Neuron (in vitro differentiated cells): Measurements from ENCODE around the gene KDM5A.
"Not testable (repeated sequence)": the region's sequence is repeated elsewhere in the genome, so short reads cannot be mapped to it uniquely, and the experiment has no call there.

Source experiments
- H2AFZ ChIP-seq: one replicate; pipeline ENCODE4 v1.6.1; 2013; ENCODE audit warnings: low read depth, mild to moderate bottlenecking, inconsistent platforms, low read length, moderate library complexity
- H3K27me3 ChIP-seq: one replicate; pipeline ENCODE4 v1.6.1; 2013; ENCODE audit warnings: low read length; ENCODE audit not compliant: insufficient read depth
- H3K36me3 ChIP-seq: one replicate; pipeline ENCODE4 v1.6.1; 2013; ENCODE audit warnings: low read length; ENCODE audit not compliant: insufficient read depth
- H3K4me1 ChIP-seq: one replicate; pipeline ENCODE4 v1.6.1; 2013; ENCODE audit warnings: low read length; ENCODE audit not compliant: insufficient read depth
- H3K4me3 ChIP-seq: 2 replicates; pipeline ENCODE4 v1.5.1; 2013; ENCODE audit warnings: mild to moderate bottlenecking, low read length, moderate library complexity
- H3K9me3 ChIP-seq: one replicate; pipeline ENCODE4 v1.6.1; 2013; ENCODE audit warnings: low read length

The KDM5A gene

DNA sequence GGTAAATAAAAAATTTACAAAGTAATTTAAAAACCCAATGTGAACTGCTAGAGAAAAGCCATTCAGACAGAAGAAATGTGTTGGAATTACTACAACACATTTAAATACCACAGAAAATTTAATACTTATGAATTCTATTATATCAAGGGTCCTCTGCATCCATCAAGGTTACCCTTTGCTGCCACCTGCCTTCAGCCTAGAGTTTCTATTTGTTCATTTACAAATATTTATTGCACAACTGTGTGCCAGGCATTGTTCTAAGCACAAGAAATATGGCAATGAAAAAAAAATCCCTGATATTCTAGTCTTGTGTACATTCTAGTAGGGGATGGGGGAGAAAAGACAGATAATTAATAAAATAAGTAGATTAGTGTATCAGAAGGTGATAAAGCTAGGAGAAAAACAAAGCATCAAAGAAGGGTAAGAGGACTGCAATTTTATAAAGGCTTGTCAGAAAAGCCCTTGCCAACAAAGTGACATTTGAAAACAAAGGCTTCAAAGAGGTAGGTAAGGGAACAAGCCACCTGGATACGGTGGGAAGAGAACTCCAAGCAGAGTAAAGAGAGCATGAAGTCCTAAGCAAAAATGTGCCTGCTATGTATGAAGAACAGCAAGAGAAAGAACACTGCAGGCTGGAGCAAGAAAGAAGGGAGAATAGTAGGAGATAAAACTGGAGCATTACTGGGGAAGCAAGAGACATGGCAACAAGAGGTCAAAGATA, 67.4 kb downstream of the KDM5A start:
- H2AFZ ChIP-seq: no peak overlapping the region

DNA sequence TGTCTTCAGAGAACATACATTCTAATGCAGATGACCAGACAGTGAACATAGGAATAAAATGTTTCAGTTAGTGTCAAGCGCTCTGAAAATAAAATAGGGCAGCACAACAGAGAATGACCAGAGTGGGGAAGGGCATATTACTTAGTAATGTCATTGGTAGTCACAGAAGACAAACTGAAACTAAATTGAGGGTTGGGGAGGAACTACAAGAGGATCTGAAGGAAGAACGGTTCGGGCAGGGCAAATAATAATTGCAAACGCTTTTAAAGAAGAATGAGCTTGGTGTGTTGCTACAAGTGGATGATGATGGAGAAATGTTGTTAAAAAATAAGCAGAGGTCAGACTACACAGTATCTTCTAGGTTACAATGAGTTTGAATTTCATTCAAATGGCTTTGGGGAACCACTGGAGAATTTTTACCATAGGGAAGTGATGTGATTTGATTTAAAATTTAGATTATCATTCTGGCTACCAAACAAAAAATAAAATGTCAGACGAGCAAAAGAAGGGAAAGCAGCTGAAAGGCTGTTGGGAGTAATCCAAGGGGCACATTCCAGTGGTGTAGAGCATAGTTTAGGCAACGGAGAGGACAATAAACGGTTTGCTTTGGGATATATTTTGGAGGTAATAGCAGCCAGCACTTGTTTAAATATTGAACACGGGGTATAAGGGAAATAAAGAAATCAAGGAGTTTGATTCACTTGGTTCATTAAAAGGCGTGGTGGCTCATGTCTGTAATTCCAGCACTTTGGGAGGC, 70.2 kb downstream of the KDM5A start:
- H3K4me1 ChIP-seq: no peaks in the 10 kb centered on the region
- H3K9me3 ChIP-seq: no peaks in the 10 kb centered on the region
- H3K4me3 ChIP-seq: no peak overlapping the region
- H3K27me3 ChIP-seq: no peaks in the 10 kb centered on the region
- H3K36me3 ChIP-seq: peaks cover 97% of the 10 kb centered on the region
- no peak overlapping the region for H2AFZ ChIP-seq

More for the DNA sequence above, 67.4 kb downstream of the KDM5A start:
- H3K27me3 ChIP-seq: no peaks in the 10 kb centered on the region
- H3K9me3 ChIP-seq: no peaks in the 10 kb centered on the region
- H3K36me3 ChIP-seq: peaks cover 92% of the 10 kb centered on the region
- H3K4me3 ChIP-seq: no peak overlapping the region
- H3K4me1 ChIP-seq: no peaks in the 10 kb centered on the region

DNA sequence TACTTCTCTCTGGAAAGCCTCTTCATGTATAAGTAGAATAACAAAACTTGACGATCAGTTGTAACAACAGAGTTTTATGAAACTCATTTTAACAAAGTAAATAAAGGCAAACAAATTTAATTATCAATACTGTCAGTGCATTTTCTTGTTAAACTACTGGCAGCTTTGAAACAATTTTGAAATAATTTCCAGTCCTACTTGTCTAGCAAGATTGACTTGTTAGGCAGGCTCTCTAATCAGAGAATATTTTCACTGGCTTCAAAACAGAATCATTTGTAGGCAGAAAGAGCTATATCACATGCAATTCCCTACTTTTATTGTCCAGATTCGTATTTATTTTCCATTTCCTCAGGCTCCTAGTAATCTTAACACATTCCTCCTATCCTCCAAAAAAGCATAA, 80.6 kb downstream of the KDM5A start:
- Histone ChIP-seq H3K4me3 (no peak overlapping the region), H3K36me3 (peaks cover 95% of the 10 kb centered on the region), H3K9me3 (peaks cover 3% of the 10 kb centered on the region), H3K27me3 (no peaks in the 10 kb centered on the region), H3K4me1 (no peaks in the 10 kb centered on the region), H2AFZ (no peak overlapping the region)

GRCh38 chr12:307406-307805, 81.7 kb downstream of the KDM5A start:
- H3K36me3 ChIP-seq: peaks cover 88% of the 10 kb centered on the region

GRCh38 chr12:304805-305204, 84.3 kb downstream of the KDM5A start:
- Histone ChIP-seq H3K36me3 (peaks cover 64% of the 10 kb centered on the region), H3K9me3 (peaks cover 4% of the 10 kb centered on the region), H3K4me1 (no peaks in the 10 kb centered on the region), H3K4me3 (no peak overlapping the region), H3K27me3 (no peaks in the 10 kb centered on the region), H2AFZ (no peak overlapping the region)

More at GRCh38 chr12:307406-307805, 81.7 kb downstream of the KDM5A start:
- no peaks in the 10 kb centered on the region for H3K27me3 ChIP-seq
- H3K4me1 ChIP-seq: no peaks in the 10 kb centered on the region
- no peak overlapping the region for H3K4me3 ChIP-seq
- peaks cover 4% of the 10 kb centered on the region for H3K9me3 ChIP-seq
- no peak overlapping the region for H2AFZ ChIP-seq

DNA sequence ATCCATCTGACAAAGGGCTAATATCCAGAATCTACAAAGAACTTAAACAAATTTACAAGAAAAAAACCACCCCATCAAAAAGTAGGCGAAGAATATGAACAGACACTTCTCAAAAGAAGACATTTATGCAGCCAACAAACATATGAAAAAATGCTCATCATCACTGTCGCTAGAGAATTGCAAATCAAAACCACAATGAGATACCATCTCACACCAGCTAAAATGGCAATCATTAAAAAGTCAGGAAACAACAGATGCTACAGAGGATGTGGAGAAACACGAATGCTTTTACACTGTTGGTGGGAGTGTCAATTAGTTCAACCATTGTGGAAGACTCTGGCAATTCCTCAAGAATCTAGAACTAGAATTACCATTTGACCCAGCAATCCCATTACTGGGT, 86.4 kb downstream of the KDM5A start:
- not testable (repeated sequence) for H3K27me3 ChIP-seq, H3K9me3 ChIP-seq, H3K4me3 ChIP-seq, H3K4me1 ChIP-seq, H2AFZ ChIP-seq
- peaks cover 47% of the 10 kb centered on the region for H3K36me3 ChIP-seq

DNA sequence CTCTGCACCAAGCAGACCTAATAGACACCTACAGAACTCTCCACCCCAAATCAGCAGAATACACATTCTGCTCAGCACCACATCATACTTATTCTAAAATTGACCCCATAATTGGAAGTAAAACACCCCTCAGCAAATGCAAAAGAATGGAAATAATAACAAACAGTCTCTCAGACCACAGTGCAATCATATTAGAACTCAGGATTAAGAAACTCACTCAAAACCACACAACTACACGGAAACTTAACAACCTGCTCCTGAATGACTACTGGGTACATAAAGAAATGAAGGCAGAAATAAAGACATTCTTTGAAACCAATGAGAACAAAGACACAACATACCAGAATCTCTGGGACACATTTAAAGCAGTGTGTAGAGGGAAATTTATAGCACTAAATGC, 89.0 kb downstream of the KDM5A start:
- H3K4me3 ChIP-seq, H3K4me1 ChIP-seq, H2AFZ ChIP-seq, H3K27me3 ChIP-seq, H3K9me3 ChIP-seq: not testable (repeated sequence)
- peaks cover 46% of the 10 kb centered on the region for H3K36me3 ChIP-seq

DNA sequence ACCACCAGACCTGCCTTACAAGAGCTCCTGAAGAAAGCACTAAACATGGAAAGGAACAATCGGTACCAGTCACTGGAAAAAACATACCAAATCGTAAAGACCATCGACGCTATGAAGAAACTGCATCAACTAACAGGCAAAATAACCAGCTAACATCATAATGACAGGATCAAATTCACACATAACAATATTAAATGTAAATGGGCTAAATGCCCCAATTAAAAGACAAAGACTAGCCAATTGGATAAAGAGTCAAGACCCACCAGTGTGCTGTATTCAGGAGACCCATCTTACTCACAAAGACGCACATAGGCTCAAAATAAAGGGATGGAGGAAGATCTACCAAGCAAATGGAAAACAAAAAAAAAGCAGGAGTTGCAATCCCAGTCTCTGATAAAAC, 89.6 kb downstream of the KDM5A start:
- not testable (repeated sequence) for H3K27me3 ChIP-seq, H3K9me3 ChIP-seq, H3K4me3 ChIP-seq, H2AFZ ChIP-seq, H3K4me1 ChIP-seq
- peaks cover 46% of the 10 kb centered on the region for H3K36me3 ChIP-seq

DNA sequence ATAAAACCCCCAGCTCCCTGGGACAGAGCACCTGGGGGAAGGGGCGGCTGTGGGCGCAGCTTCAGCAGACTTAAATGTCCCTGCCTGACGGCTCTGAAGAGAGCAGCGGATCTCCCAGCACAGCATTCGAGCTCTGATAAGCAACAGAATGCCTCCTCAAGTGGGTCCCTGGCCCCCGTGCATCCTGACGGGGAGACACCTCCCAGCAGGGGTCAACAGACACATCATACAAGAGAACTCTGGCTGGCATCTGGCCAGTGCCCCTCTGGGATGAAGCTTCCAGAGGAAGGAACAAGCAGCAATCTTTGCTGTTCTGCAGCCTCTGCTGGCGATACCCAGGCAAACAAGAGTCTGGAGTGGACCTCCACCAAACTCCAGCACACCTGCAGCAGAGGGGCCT, 91.1 kb downstream of the KDM5A start:
- not testable (repeated sequence) for H2AFZ ChIP-seq, H3K4me1 ChIP-seq, H3K4me3 ChIP-seq, H3K27me3 ChIP-seq, H3K9me3 ChIP-seq
- H3K36me3 ChIP-seq: peaks cover 44% of the 10 kb centered on the region

- H2AFZ ChIP-seq: no peak overlapping the region
- no peaks in the 10 kb centered on the region for H3K27me3 ChIP-seq
- H3K4me1 ChIP-seq: no peaks in the 10 kb centered on the region
- peaks cover 65% of the 10 kb centered on the region for H3K36me3 ChIP-seq
- no peak overlapping the region for H3K4me3 ChIP-seq
- H3K9me3 ChIP-seq: no peaks in the 10 kb centered on the region
These were observed 94.0 kb downstream of the KDM5A start for GRCh38 chr12:295132-295531.

DNA sequence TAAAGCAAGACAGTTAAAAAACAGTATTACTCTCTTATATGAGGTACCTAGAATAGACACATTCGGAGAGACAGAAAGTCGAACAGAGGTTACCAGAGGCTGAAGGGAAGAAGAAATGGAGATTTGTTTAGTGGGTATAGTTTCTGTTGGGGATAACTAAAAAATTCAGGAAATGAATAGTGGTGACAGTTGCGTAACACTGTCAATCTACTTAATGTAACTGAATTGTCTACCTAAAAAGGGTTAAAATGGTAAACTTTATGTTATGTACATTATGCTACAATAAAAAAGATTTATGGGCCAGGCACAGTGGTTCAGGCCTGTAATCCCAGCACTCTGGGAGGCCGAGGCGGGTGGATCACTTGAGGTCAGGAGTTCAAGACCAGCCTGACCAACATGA, 95.9 kb downstream of the KDM5A start:
- Histone ChIP-seq H3K4me3 (no peak overlapping the region), H2AFZ (no peak overlapping the region), H3K36me3 (peaks cover 72% of the 10 kb centered on the region), H3K27me3 (no peaks in the 10 kb centered on the region), H3K4me1 (no peaks in the 10 kb centered on the region), H3K9me3 (no peaks in the 10 kb centered on the region)

DNA sequence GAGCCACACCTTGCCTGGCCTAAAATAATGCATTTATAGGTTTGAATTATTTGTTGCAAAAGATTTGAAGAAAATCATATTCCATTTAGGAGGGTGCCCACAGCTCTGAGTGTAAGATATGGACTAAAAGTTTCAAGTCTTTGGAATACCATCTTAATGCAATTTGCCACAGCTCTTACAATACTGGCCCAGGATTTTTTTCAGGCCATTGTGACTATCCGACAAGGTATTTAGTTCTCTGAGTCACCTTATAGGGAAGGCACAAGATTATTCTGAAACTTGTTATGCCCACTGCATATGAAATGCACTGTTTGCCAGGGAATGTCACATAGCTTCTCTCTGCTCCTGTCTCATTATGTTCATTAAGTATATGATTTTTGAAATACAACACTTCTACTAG, 96.9 kb downstream of the KDM5A start:
- peaks cover 71% of the 10 kb centered on the region for H3K36me3 ChIP-seq
- no peaks in the 10 kb centered on the region for H3K9me3 ChIP-seq
- no peak overlapping the region for H3K4me3 ChIP-seq
- H2AFZ ChIP-seq: no peak overlapping the region
- no peaks in the 10 kb centered on the region for H3K27me3 ChIP-seq
- no peaks in the 10 kb centered on the region for H3K4me1 ChIP-seq

DNA sequence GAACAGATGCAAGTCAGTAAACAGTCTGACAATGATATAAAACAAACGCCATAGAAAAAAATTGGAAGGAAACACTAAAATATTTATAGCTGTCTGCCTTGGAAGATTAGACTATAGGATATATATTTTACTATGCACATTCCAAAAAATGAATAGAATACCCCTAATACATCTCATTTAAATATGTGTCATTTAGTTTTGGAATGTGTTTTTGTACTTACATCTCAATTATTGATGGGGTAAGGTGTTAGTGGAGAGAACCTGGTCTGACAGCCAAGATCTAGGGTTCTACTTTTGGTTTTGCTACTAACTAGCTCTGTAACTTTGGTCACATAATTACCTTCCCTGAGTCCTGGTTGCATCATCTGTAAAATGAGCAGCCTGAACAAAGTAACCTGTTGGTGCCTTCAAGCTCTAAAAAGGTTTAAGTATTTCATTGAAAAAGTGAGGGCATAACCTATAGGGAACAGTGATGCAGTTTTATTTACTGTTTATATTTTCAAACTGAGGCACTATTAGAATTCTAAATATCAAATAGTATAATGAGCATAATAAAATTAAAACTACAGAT, 97.9 kb downstream of the KDM5A start:
- H3K27me3 ChIP-seq: no peaks in the 10 kb centered on the region
- peaks cover 71% of the 10 kb centered on the region for H3K36me3 ChIP-seq
- H3K9me3 ChIP-seq: no peaks in the 10 kb centered on the region
- no peak overlapping the region for H3K4me3 ChIP-seq
- H2AFZ ChIP-seq: no peak overlapping the region
- no peaks in the 10 kb centered on the region for H3K4me1 ChIP-seq
